Measurements from ENCODE around the gene SHROOM2. TPM values are rescaled to one million over a fixed set of nuclear protein-coding genes. Genes with fewer than 3 reads are reported as not detected.

SHROOM2 gene
- total RNA-seq, 1 donor from 2014 or later: 1.8 TPM

- no peak for TF ChIP-seq CTCF (IDR thresholded peaks at IDR 0.05; ENCODE audit: insufficient read depth, low read length, severe bottlenecking)
- FAIRE-seq: no peak
- Histone ChIP-seq H3K4me3 (ENCODE audit: low read depth, low read length) (no peak overlapping the region), H3K36me3 (ENCODE audit: control insufficient read depth, insufficient read depth, low read length) (no peaks in the 10 kb centered on the region), H3K27me3 (ENCODE audit: control insufficient read depth, insufficient read depth, low read length) (no peaks in the 10 kb centered on the region)
- DNase-seq (ENCODE audit: low read depth): no peak
These were observed 167.2 kb downstream of the SHROOM2 start for GRCh38 chrX:9953396-9953795.

- Histone ChIP-seq H3K36me3 (ENCODE audit: control insufficient read depth, insufficient read depth, low read length) (no peaks in the 10 kb centered on the region), H3K4me3 (ENCODE audit: low read depth, low read length) (no peak overlapping the region), H3K27me3 (ENCODE audit: control insufficient read depth, insufficient read depth, low read length) (no peaks in the 10 kb centered on the region)
- FAIRE-seq (no peak), DNase-seq (ENCODE audit: low read depth) (no peak)
- TF ChIP-seq CTCF (IDR thresholded peaks at IDR 0.05; ENCODE audit: insufficient read depth, low read length, severe bottlenecking): no peak
These were observed 169.3 kb downstream of the SHROOM2 start for GRCh38 chrX:9955506-9955905.

GRCh38 chrX:9957743-9958142 lies 171.5 kb downstream of the SHROOM2 start:
- DNase-seq (ENCODE audit: low read depth) (no peak), FAIRE-seq (no peak)
- no peak for TF ChIP-seq CTCF (IDR thresholded peaks at IDR 0.05; ENCODE audit: insufficient read depth, low read length, severe bottlenecking)
- Histone ChIP-seq H3K27me3 (ENCODE audit: control insufficient read depth, insufficient read depth, low read length) (no peaks in the 10 kb centered on the region), H3K36me3 (ENCODE audit: control insufficient read depth, insufficient read depth, low read length) (no peaks in the 10 kb centered on the region), H3K4me3 (ENCODE audit: low read depth, low read length) (no peak overlapping the region)

GRCh38 chrX:9958183-9958582 lies 172.0 kb downstream of the SHROOM2 start:
- DNase-seq (ENCODE audit: low read depth) (no peak), FAIRE-seq (no peak)
- H3K4me3 ChIP-seq (ENCODE audit: low read depth, low read length): no peak overlapping the region
- TF ChIP-seq CTCF (IDR thresholded peaks at IDR 0.05; ENCODE audit: insufficient read depth, low read length, severe bottlenecking): no peak
- H3K36me3 ChIP-seq (ENCODE audit: control insufficient read depth, insufficient read depth, low read length): no peaks in the 10 kb centered on the region
- no peaks in the 10 kb centered on the region for H3K27me3 ChIP-seq (ENCODE audit: control insufficient read depth, insufficient read depth, low read length)

GRCh38 chrX:9961750-9962149 lies 175.5 kb downstream of the SHROOM2 start:
- FAIRE-seq: no peak
- TF ChIP-seq CTCF (IDR thresholded peaks at IDR 0.05; ENCODE audit: insufficient read depth, low read length, severe bottlenecking): no peak
- Histone ChIP-seq H3K36me3 (ENCODE audit: control insufficient read depth, insufficient read depth, low read length) (no peaks in the 10 kb centered on the region), H3K27me3 (ENCODE audit: control insufficient read depth, insufficient read depth, low read length) (no peaks in the 10 kb centered on the region), H3K4me3 (ENCODE audit: low read depth, low read length) (no peak overlapping the region)
- DNase-seq (ENCODE audit: low read depth): no peak

- DNase-seq (ENCODE audit: low read depth): no peak
- FAIRE-seq: no peak
- Histone ChIP-seq H3K4me3 (ENCODE audit: low read depth, low read length) (no peak within 1 kb of the TSS), H3K36me3 (ENCODE audit: control insufficient read depth, insufficient read depth, low read length) (no peaks in the 10 kb centered on the region), H3K27me3 (ENCODE audit: control insufficient read depth, insufficient read depth, low read length) (no peaks in the 10 kb centered on the region)
- TF ChIP-seq CTCF (IDR thresholded peaks at IDR 0.05; ENCODE audit: insufficient read depth, low read length, severe bottlenecking): no peak
These were observed 180.7 kb downstream of the SHROOM2 start, which contains the start of gene CLDN34 for GRCh38 chrX:9966775-9967408. Gene CLDN34, plus strand, starts transcription at chrX:9967358. Its CDS starts 0 bp downstream, at chrX:9967358.
